Stomach (tissue), 9 donors: ENCODE measurements around the gene TTC34. TPM values are rescaled to one million over a fixed set of nuclear protein-coding genes. Genes with fewer than 3 reads are reported as not detected.
"Not testable (repeated sequence)": the region's sequence is repeated elsewhere in the genome, so short reads cannot be mapped to it uniquely, and the experiment has no call there.

ENCODE experiments used
- DNase-seq, 2 donors: peaks; one replicate each; pipeline versions ENCODE4 v3.0.0 to v3.0.0-alpha.2; 2013 to 2019
- H3K27ac ChIP-seq, 5 donors: fragments of 200-600 bp in 4 of 5; sonication (generic) in 4 of 5; one replicate each; pipeline ENCODE4 v1.5.1; 2013 to 2019; ENCODE audit warnings: mild to moderate bottlenecking in 1 of 5, moderate library complexity in 1 of 5
- H3K27me3 ChIP-seq, 3 donors: fragments of 200-600 bp; sonication (generic); one replicate each; pipeline ENCODE4 v1.5.1; 2017 to 2019; ENCODE audit warnings: mixed run types in 1 of 3
- H3K36me3 ChIP-seq, 4 donors: fragments of 200-600 bp; sonication (generic); 1 replicate in 3 of 4; 2 replicates in 1 of 4; pipeline ENCODE4 v1.5.1; 2016 to 2019
- H3K4me1 ChIP-seq, 4 donors: fragments of 200-600 bp; sonication (generic); one replicate each; pipeline ENCODE4 v1.5.1; 2016 to 2019
- H3K4me3 ChIP-seq, 4 donors: fragments of 200-600 bp; sonication (generic) in 3 of 4; one replicate each; pipeline ENCODE4 v1.5.1; 2016 to 2019; ENCODE audit warnings: mild to moderate bottlenecking in 1 of 4
- H3K9me3 ChIP-seq, 4 donors: fragments of 200-600 bp; sonication (generic); one replicate each; pipeline ENCODE4 v1.5.1; 2016 to 2019
- CTCF ChIP-seq, 7 experiments: fragments of 450-650 bp in 4 of 7; fragments of 200-600 bp in 3 of 7; sonication (generic) in 3 of 7; IDR thresholded peaks; one replicate each; pipeline ENCODE4 v1.5.1; 2016 to 2019; ENCODE audit warnings: antibody characterized with exemption in 7 of 7, control low read depth in 2 of 7, mild to moderate bottlenecking in 1 of 7
- EP300 ChIP-seq: sonication (generic); formaldehyde crosslinking; IDR thresholded peaks from one replicate; pipeline ENCODE4 v1.6.1; 2017; ENCODE audit warnings: antibody characterized with exemption
- POLR2A ChIP-seq, 4 donors: fragments of 450-650 bp; IDR thresholded peaks; one replicate each; pipeline ENCODE4 v1.6.1; 2016; ENCODE audit warnings: antibody characterized with exemption in 4 of 4, control low read depth in 2 of 4, mild to moderate bottlenecking in 1 of 4, moderate library complexity in 1 of 4
- POLR2AphosphoS5 ChIP-seq, 3 donors: sonication (generic); formaldehyde crosslinking; IDR thresholded peaks; one replicate each; pipeline ENCODE4 v1.6.1; 2016; ENCODE audit warnings: antibody characterized with exemption in 3 of 3
- WGBS, 5 donors: extraction: QIAGEN DNeasy Blood & Tissue Kit in 3 of 5; methylation state at CpG; one replicate each; pipeline versions ENCODE4 v1.1.5 to v1.1.7; 2013 to 2018; 5-methylcytosine and 5-hydroxymethylcytosine counted together
- intact Hi-C: fragments of 100-400 bp; cut with DNase I; formaldehyde crosslinking; loops from one replicate; pipeline ENCODE4 v1.15.1; 2023; ENCODE audit warnings: low total_unique reads
- polyA plus RNA-seq, 3 donors: library from polyadenylated mRNA; stranded (reverse); fragments of 200-250 nt; gene quantifications; one replicate each; pipeline ENCODE4 v1.2.3, GENCODE V29; 2013
- total RNA-seq, 5 donors: library from RNA; depleted of rRNA; stranded (reverse); fragments of >200 nt; gene quantifications; one replicate each; pipeline versions ENCODE4 v1.1.0 to v1.2.3, GENCODE V29; 2014 to 2016
- donor health status: healthy with polysubstance abuse.
- donor health status: Bipolar disorder and iron deficiency.
- donor health status: healthy.

Gene TTC34
- total and polyA plus RNA-seq, 8 donors, result 0.06 to 1.3 (median 0.33) TPM; not detected in 2

DNA sequence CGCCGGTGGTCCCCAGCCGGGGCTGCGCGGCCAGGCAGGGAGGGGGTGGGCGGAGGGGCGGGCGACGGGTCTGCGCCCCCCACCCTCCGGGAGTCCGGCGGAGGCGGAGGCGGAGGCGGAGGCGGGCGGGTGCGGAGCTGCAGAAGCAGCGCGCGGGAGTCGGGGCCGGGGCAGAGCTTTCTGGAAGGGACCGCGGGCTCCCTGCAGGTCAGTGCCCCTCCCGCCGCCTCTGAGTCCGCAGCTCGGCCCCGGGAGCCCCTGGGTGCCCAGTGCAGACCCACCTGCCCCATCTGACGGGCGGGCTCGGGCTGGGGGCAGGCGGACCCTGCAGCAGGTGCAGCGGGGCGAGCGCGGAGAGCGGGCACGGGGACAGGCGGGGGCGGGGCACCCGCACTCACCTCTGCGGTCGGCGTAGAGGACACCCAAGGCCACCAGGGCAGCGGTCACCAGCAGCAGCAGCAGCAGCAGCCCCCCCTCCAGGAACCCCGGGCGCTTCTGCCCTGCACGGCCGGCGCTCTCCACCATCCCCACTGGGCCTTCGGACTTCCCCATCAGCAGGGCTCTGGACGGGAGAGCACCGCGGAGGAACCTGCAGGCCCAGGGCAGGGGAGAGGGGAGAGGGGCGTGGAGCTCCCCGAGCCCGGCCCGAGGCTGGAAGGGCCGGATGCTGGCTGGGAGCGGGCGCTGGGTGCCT, 172.4 kb downstream of the TTC34 start:
- Histone ChIP-seq H3K4me3 (peak overlapping the region in 2 of 4 donors; percentile 6 to 19), H3K9me3 (no peaks in the 10 kb centered on the region), H3K36me3 (no peaks in the 10 kb centered on the region), H3K4me1 (peaks cover 0 to 21% (median 15%) of the 10 kb centered on the region in 4 donors), H3K27me3 (peaks cover 26 to 98% (median 64%) of the 10 kb centered on the region in 3 donors), H3K27ac (no peak overlapping the region)
- TF ChIP-seq CTCF (IDR thresholded peaks at IDR 0.05), result no peak
- TF ChIP-seq EP300, result no peak
- TF ChIP-seq POLR2AphosphoS5 (IDR thresholded peaks at IDR 0.05), result no peak
- no peak for TF ChIP-seq POLR2A (IDR thresholded peaks at IDR 0.05)
- intact Hi-C loops, result no loop called here
- WGBS, 5 donors, result 1 to 4% (median 3%) methylated on average over 24 to 64 of the region's 64 CpGs; no CpG with 5 or more reads in 1 of the 5 donors
- no peak for DNase-seq

- Histone ChIP-seq H3K9me3 (no peaks in the 10 kb centered on the region), H3K4me1 (peaks cover 0 to 21% (median 15%) of the 10 kb centered on the region in 4 donors), H3K4me3 (peak overlapping the region in 2 of 4 donors; percentile 6 to 19), H3K36me3 (no peaks in the 10 kb centered on the region), H3K27me3 (peaks cover 20 to 93% (median 57%) of the 10 kb centered on the region in 3 donors), H3K27ac (no peak overlapping the region)
- intact Hi-C loops, result no loop called here
- TF ChIP-seq CTCF (IDR thresholded peaks at IDR 0.05) (no peak), EP300 (no peak), POLR2AphosphoS5 (IDR thresholded peaks at IDR 0.05) (no peak), POLR2A (IDR thresholded peaks at IDR 0.05) (no peak)
- no peak for DNase-seq
- 3 to 7% (median 7%) methylated on average over 7 to 46 of the region's 46 CpGs for WGBS, 5 donors
Measured at GRCh38 chr1:2628191-2628932, 173.1 kb downstream of the TTC34 start.

DNA sequence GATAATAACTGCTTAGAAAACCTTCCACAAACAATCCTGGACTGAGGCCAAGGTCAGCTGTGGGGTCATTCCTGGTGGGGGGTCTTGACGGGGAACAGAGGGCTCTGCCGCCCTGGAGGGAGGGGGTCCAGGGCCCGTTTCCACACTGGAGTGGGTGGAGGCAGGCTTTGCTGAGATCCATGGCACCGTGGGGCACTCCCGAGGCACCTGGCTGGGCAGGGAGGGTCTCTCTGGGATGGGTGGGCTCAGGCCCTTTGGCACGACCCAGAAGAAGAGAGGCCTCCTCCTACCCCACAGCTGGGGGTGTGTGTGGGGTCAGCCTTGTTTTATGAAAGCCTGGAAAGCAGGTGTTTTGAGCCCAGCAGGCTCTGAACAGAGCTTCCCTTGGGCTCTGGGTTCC, 173.7 kb downstream of the TTC34 start:
- no peak overlapping the region for H3K4me3 ChIP-seq
- intact Hi-C loops, result no loop called here
- H3K27ac ChIP-seq, result no peak overlapping the region
- no peak for TF ChIP-seq EP300
- no peak for TF ChIP-seq CTCF (IDR thresholded peaks at IDR 0.05)
- TF ChIP-seq POLR2A (IDR thresholded peaks at IDR 0.05), result no peak
- TF ChIP-seq POLR2AphosphoS5 (IDR thresholded peaks at IDR 0.05), result no peak
- H3K9me3 ChIP-seq, result no peaks in the 10 kb centered on the region
- 26 to 41% (median 32%) methylated on average over 6 of the region's 6 CpGs for WGBS, 5 donors
- DNase-seq, result no peak
- peaks cover 20 to 87% (median 51%) of the 10 kb centered on the region in 3 donors for H3K27me3 ChIP-seq
- H3K36me3 ChIP-seq, result no peaks in the 10 kb centered on the region
- H3K4me1 ChIP-seq, result peaks cover 0 to 16% (median 15%) of the 10 kb centered on the region in 4 donors

GRCh38 chr1:2625748-2626147, 175.7 kb downstream of the TTC34 start:
- peaks cover 0 to 15% (median 14%) of the 10 kb centered on the region in 4 donors for H3K4me1 ChIP-seq
- intact Hi-C loops, H3K27ac ChIP-seq, DNase-seq, H3K9me3 ChIP-seq, H3K36me3 ChIP-seq, H3K4me3 ChIP-seq: not testable (repeated sequence)
- 63 to 77% (median 72%) methylated on average over 7 of the region's 7 CpGs for WGBS, 5 donors
- H3K27me3 ChIP-seq, result peaks cover 15 to 84% (median 51%) of the 10 kb centered on the region in 3 donors
